GM12878 (cell line): ENCODE data around the gene TMC5. TPM values are rescaled to one million over a fixed set of nuclear protein-coding genes. Genes with fewer than 3 reads are reported as not detected.

Experiments
- BHLHE40 ChIP-seq, 2 experiments: fragments of 450-650 bp in 1 of 2; IDR thresholded peaks; 2 replicates each; pipeline ENCODE4 v1.6.1; 2011 to 2017; ENCODE audit warnings: low read depth in 2 of 2, borderline replicate concordance in 1 of 2, improper control_type of control experiment in 1 of 2, low read length in 1 of 2, mild to moderate bottlenecking in 1 of 2
- CHD2 ChIP-seq: IDR thresholded peaks from 2 replicates; pipeline ENCODE4 v1.6.1; 2011; ENCODE audit warnings: low read depth, low read length, improper control_type of control experiment, borderline replicate concordance
- CREM ChIP-seq: IDR thresholded peaks from 2 replicates; pipeline ENCODE4 v1.6.1; 2014; ENCODE audit warnings: antibody characterized with exemption, low read depth
- E2F4 ChIP-seq: IDR thresholded peaks from 2 replicates; pipeline ENCODE4 v1.6.1; 2012; ENCODE audit warnings: low read depth, low read length, improper control_type of control experiment
- ELK1 ChIP-seq: IDR thresholded peaks from 2 replicates; pipeline ENCODE4 v1.6.1; 2012; ENCODE audit warnings: low read depth, low read length, improper control_type of control experiment
- EZH2 ChIP-seq: IDR thresholded peaks from 2 replicates; pipeline ENCODE4 v1.6.1; 2012; ENCODE audit warnings: low read depth, mild to moderate bottlenecking, control low read depth, inconsistent platforms, low read length, borderline replicate concordance; ENCODE audit not compliant: control insufficient read depth
- HCFC1 ChIP-seq: fragments of 150-350 bp; IDR thresholded peaks from 2 replicates; pipeline ENCODE4 v1.6.1; 2014; ENCODE audit warnings: low read length
- HDGF ChIP-seq: fragments of 450-650 bp; IDR thresholded peaks from 2 replicates; pipeline ENCODE4 v1.6.1; 2016; ENCODE audit warnings: antibody characterized with exemption
- IKZF1 ChIP-seq: fragments of 450-650 bp; conservative IDR thresholded peaks from 2 replicates; pipeline ENCODE4 v1.6.1; 2017; ENCODE audit warnings: antibody characterized with exemption, mild to moderate bottlenecking
- MEF2A ChIP-seq: IDR thresholded peaks from 2 replicates; pipeline ENCODE4 v1.6.1; 2011; ENCODE audit warnings: low read depth, mild to moderate bottlenecking, low read length, moderate library complexity; ENCODE audit not compliant: insufficient read depth
- MYB ChIP-seq: fragments of 150-350 bp; IDR thresholded peaks from 2 replicates; pipeline ENCODE4 v1.6.1; 2014; ENCODE audit warnings: mild to moderate bottlenecking, low read depth, low read length, borderline replicate concordance
- MYC ChIP-seq: IDR thresholded peaks from 2 replicates; pipeline ENCODE4 v1.6.1; 2011; ENCODE audit warnings: mild to moderate bottlenecking, low read length, moderate library complexity, inconsistent platforms; ENCODE audit not compliant: insufficient read depth, insufficient replicate concordance, insufficient read length, severe bottlenecking
- NKRF ChIP-seq: fragments of 450-650 bp; conservative IDR thresholded peaks from 2 replicates; pipeline ENCODE4 v1.6.1; 2017; ENCODE audit warnings: mild to moderate bottlenecking, moderate library complexity
- NR2C1 ChIP-seq: fragments of 450-650 bp; IDR thresholded peaks from 2 replicates; pipeline ENCODE4 v1.6.1; 2017; ENCODE audit warnings: antibody characterized with exemption, mild to moderate bottlenecking, moderate library complexity
- POLR2AphosphoS5 ChIP-seq: IDR thresholded peaks from 2 replicates; pipeline ENCODE4 v1.6.1; 2011; ENCODE audit warnings: mild to moderate bottlenecking, low read length, inconsistent platforms
- RFX5 ChIP-seq: IDR thresholded peaks from 2 replicates; pipeline ENCODE4 v1.6.1; 2011; ENCODE audit warnings: low read depth, low read length, improper control_type of control experiment
- SPI1 ChIP-seq: IDR thresholded peaks from 2 replicates; pipeline ENCODE4 v1.6.1; 2011; ENCODE audit warnings: low read depth, mild to moderate bottlenecking, low read length, moderate library complexity, borderline replicate concordance; ENCODE audit not compliant: insufficient read depth
- SREBF1 ChIP-seq: IDR thresholded peaks from 2 replicates; pipeline ENCODE4 v1.6.1; 2012; ENCODE audit warnings: mild to moderate bottlenecking, low read length
- STAT3 ChIP-seq: IDR thresholded peaks from 2 replicates; pipeline ENCODE4 v1.6.1; 2011; ENCODE audit warnings: low read depth, low read length, improper control_type of control experiment
- TARDBP ChIP-seq: IDR thresholded peaks from 2 replicates; pipeline ENCODE4 v1.6.1; 2016; ENCODE audit warnings: borderline replicate concordance
- YY1 ChIP-seq: IDR thresholded peaks from 2 replicates; pipeline ENCODE4 v1.6.1; 2011; ENCODE audit warnings: low read depth, mild to moderate bottlenecking, low read length
- ZNF687 ChIP-seq: fragments of 450-650 bp; IDR thresholded peaks from 2 replicates; pipeline ENCODE4 v1.6.1; 2017; ENCODE audit warnings: mild to moderate bottlenecking, moderate library complexity
- polyA plus RNA-seq, 11 experiments: library from polyadenylated mRNA; depleted of rRNA in 4 of 11; unstranded in 6 of 11; stranded (reverse) in 5 of 11; fragments of >200 nt; fragmentation: Nextera tagmentation in 4 of 11; fragmentation: Illumina TruSeq in 1 of 11; extraction: Ambion mirVana in 4 of 11; extraction: Trizol in 1 of 11; gene quantifications; 1 replicate in 1 of 11; 2 replicates in 10 of 11; pipeline versions ENCODE4 v1.2.1 to v1.2.3, GENCODE V29; 2011 to 2016; ENCODE audit warnings: inconsistent platforms in 2 of 11, missing spikeins in 2 of 11, low read depth in 1 of 11
- total RNA-seq, 4 experiments: library from RNA; depleted of rRNA in 3 of 4; stranded (reverse); fragments of >200 nt in 3 of 4; fragmentation: Illumina TruSeq in 1 of 4; extraction: Trizol in 1 of 4; gene quantifications; 2 replicates each; pipeline versions ENCODE4 v1.2.1 to v1.2.3, GENCODE V29; 2013 to 2021

Gene TMC5
- total and polyA plus RNA-seq, 10 of the 15 experiments (the other 5 are each of a cell fraction or from before 2014, with no cell fraction given): 0.01 to 0.10 (median 0.07) TPM; not detected in 5

- TF ChIP-seq RFX5 (peak; percentile 67; the same call in 1 of the 2 replicates), SREBF1 (peak; percentile 84), E2F4 (peak; percentile 66; the same call in 1 of the 2 replicates), CREM (peak; percentile 98), ZNF687 (no peak), EZH2 (no peak), MYC (no peak), NKRF (peak; percentile 92), TARDBP (peak; percentile 91), CHD2 (peak; percentile 91), MEF2A (0 out of 2 replicates have a peak, but pooled peaks have one; percentile 33), YY1 (peak; percentile 92), ELK1 (peak; percentile 93), HDGF (peak; percentile 61; the same call in 1 of the 2 replicates), NR2C1 (peak; percentile 62), POLR2AphosphoS5 (peak; percentile 52; the same call in 1 of the 2 replicates), HCFC1 (peak; percentile 98), SPI1 (0 out of 2 replicates have a peak, but pooled peaks have one; percentile 11), IKZF1 (peak; percentile 99), STAT3 (no peak), BHLHE40 (IDR thresholded peaks at IDR 0.05; ENCODE audit: borderline replicate concordance in 1 of 2, low read depth in 2 of 2, low read length in 1 of 2) (peak; percentile 33 to 37; a peak in 1 of 4 replicates), MYB (peak; percentile 96)
Measured at GRCh38 chr16:19523559-19524355, 106.1 kb downstream of the TMC5 start, which contains the start of gene CCP110 (continued).
